Gastroesophageal sphincter (tissue), 3 donors: Measurements from ENCODE around the gene FAM131C.
"Not testable (repeated sequence)": the region's sequence is repeated elsewhere in the genome, so short reads cannot be mapped to it uniquely, and the experiment has no call there.

ENCODE experiments used
- EP300 ChIP-seq: sonication (generic); formaldehyde crosslinking; IDR thresholded peaks from one replicate; pipeline ENCODE4 v1.6.1; 2017; ENCODE audit warnings: antibody characterized with exemption, mild to moderate bottlenecking
- POLR2A ChIP-seq, 2 donors: fragments of 450-650 bp; IDR thresholded peaks; one replicate each; pipeline ENCODE4 v1.6.1; 2017; ENCODE audit warnings: antibody characterized with exemption in 2 of 2, mild to moderate bottlenecking in 2 of 2, moderate library complexity in 1 of 2
- POLR2AphosphoS5 ChIP-seq: sonication (generic); formaldehyde crosslinking; IDR thresholded peaks from one replicate; pipeline ENCODE4 v1.6.1; 2017; ENCODE audit warnings: antibody characterized with exemption
- TF ChIP-seq, protein P1 (sequence below), 4 experiments: fragments of 200-600 bp in 2 of 4; fragments of 450-650 bp in 2 of 4; sonication (generic) in 1 of 4; IDR thresholded peaks; one replicate each; pipeline ENCODE4 v1.5.1; 2017 to 2019; ENCODE audit warnings: antibody characterized with exemption in 4 of 4, mild to moderate bottlenecking in 2 of 4, moderate library complexity in 2 of 4

DNA sequence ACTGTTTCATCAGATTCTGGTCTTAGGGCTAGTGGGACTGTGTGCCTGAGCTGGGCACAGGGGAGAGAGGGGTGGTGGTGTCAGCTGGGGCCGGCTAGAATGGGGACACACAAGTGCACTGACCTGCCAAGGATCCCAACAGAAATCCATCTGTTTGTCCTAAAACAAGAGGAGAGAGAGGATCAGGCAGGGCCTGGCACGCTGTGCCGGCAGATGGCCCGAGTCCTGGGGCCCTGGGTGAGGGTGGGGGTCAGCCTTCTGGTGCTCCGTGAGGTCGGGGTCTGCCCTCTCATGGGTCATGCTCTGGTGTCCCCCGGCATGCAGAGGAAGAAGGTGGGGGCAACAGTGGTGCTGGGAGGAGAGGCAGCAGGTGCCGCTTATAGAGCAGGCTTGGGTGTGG, 33.6 kb downstream of the FAM131C start:
- TF ChIP-seq, protein P1, sequence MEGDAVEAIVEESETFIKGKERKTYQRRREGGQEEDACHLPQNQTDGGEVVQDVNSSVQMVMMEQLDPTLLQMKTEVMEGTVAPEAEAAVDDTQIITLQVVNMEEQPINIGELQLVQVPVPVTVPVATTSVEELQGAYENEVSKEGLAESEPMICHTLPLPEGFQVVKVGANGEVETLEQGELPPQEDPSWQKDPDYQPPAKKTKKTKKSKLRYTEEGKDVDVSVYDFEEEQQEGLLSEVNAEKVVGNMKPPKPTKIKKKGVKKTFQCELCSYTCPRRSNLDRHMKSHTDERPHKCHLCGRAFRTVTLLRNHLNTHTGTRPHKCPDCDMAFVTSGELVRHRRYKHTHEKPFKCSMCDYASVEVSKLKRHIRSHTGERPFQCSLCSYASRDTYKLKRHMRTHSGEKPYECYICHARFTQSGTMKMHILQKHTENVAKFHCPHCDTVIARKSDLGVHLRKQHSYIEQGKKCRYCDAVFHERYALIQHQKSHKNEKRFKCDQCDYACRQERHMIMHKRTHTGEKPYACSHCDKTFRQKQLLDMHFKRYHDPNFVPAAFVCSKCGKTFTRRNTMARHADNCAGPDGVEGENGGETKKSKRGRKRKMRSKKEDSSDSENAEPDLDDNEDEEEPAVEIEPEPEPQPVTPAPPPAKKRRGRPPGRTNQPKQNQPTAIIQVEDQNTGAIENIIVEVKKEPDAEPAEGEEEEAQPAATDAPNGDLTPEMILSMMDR (IDR thresholded peaks at IDR 0.05) = not testable (repeated sequence)
- not testable (repeated sequence) for TF ChIP-seq POLR2AphosphoS5; POLR2A (IDR thresholded peaks at IDR 0.05); EP300
